G401.6 (cell line): Measurements from ENCODE around the gene KRT24.

Experiments
- FAIRE-seq: peaks from 2 replicates; lab custom pipeline; 2012; peaks lifted over from hg19 to GRCh38; lab: Jason Lieb, UNC

The KRT24 gene

GRCh38 chr17:40694584-40694983 lies 9.0 kb downstream of the KRT24 start:
- FAIRE-seq, result no peak

GRCh38 chr17:40687106-40687505 lies 16.4 kb downstream of the KRT24 start:
- no peak for FAIRE-seq

DNA sequence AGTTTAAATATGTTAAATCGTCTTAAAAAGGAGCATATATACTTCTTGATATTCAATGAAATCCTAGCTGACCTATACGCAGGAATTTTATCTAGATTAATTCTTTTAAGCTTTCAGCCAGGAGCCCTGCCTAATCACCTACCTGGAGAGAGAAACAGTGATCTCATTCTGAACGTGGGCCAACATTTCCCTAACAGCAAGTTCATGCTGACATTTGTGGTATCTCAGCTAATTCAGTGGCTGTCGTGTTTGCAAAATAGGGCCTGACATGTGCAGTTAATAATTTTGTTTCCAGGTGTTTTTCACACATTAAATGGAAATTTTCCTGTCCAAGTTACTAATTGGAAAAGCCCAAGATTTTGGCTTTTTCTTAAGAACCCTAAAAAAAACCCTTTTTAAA lies 17.4 kb downstream of the KRT24 start:
- no peak for FAIRE-seq

DNA sequence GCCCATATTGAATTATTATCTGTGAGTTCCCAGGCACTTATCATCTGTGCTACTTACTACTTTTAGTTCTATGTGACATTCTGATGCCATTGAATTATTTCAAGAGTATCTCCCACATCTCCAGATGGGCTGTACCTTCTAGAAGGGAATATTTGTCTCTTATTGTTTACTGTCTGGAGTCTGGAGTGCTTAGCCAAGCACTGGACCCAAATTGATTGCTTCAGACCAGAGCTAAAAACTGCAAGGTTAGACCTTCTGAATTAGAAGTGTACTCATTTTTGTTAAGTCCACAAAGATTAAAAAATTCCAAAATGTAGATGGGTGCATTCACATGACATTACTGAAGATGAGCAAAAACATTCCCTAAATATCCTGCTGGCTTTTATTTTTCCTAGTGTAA lies 22.6 kb downstream of the KRT24 start:
- FAIRE-seq, result no peak

- peak; percentile 13 for FAIRE-seq
These were observed 24.0 kb downstream of the KRT24 start for GRCh38 chr17:40679523-40679907.

DNA sequence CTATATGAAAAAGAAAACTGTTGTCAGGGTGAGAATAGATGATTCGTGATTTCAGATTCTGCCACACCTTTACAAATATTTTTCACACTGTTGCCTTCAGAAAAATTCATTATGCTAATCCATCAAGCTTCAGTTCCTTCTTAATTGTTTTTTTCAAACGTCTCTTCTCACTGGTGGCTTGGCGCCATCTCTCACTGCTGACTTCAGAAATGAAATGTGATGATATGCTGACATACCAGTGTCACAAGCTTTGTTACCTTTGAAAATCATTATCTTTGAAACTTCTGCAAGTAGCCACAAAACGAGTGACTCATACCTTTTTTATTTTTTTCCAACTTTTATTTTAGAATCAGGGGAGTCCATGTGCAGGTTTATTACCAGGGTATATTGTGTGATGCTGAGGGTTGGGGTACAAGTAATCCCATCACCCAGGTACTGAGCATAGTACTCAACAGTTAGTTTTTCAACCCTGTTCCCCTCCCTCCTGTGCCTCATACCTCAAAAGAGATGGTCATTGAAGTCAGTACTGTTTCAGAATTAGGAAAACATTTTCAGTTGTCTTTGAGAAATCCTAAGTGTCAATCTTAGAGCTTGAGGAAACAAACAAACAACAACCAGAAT lies 24.5 kb downstream of the KRT24 start:
- no peak for FAIRE-seq

GRCh38 chr17:40675905-40676304 lies 27.6 kb downstream of the KRT24 start:
- FAIRE-seq, result no peak

DNA sequence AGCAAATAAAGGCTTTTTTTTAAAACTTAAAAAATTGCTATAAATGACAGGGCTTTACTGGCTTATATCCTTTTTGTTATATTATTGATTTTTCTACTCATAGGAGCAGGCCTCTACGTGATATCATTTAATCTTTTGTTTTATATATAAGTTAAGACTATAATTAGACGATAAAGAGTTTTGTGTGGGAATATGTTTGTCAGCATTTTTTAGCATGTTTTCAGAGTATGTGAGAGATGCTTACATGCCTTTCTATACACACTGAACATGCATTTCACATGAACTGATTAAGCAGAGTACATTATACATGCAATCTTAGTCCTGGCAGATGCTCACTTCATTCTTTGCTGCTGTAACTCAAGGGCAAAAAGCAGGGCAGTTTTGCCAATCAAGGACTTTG lies 30.9 kb downstream of the KRT24 start:
- peak; percentile 27 for FAIRE-seq

GRCh38 chr17:40671282-40671681 lies 32.3 kb downstream of the KRT24 start:
- FAIRE-seq, result no peak

GRCh38 chr17:40666331-40666730 lies 37.2 kb downstream of the KRT24 start:
- FAIRE-seq, result no peak

GRCh38 chr17:40664582-40665333 lies 38.8 kb downstream of the KRT24 start, which contains the start of gene KRT222:
Gene KRT222, minus strand, starts transcription at chr17:40665177. Its CDS starts 78 bp downstream, at chr17:40665099.
- no peak for FAIRE-seq

DNA sequence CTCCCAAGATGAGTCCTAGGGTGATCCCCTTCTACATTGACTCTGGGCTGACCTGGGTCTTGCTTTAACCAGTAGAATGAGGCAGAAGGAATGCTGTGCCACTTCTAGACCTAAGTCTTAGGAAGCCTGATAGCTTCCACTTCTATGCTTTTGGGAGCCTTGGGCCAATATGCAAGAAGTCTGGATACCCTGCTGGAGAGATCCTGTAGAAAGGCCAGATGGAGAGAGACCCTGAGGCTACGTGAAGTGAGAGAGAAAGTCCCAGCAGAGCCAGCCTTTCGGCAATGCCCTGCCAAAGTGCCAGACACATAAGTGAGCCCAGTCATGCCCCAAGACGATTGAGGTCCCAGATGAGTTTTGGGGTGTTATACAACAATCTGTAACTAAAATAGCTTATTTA lies 40.3 kb downstream of the KRT24 start:
- no peak for FAIRE-seq

DNA sequence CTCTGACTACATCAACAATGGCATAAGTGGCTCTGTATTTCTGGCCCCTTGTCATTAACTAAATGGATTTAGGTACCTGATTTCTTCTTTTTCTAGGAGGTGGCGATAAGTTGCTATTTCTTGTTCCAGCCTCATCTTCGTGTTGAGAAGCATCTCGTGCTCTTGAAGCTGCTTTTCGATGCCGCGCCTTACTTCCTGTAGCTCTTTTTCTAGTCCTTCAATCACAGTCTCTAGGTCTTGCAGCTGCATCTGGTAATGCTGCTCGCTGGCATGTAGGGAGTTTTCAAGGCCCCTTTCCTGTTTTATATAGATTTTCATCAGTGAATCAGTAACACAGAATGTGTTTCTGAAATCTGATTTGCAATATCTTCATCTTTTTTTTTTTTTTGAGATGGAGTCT lies 43.6 kb downstream of the KRT24 start:
- no peak for FAIRE-seq

- no peak for FAIRE-seq
These were observed 45.2 kb downstream of the KRT24 start for GRCh38 chr17:40658396-40658795.

- no peak for FAIRE-seq
These were observed 51.6 kb downstream of the KRT24 start for GRCh38 chr17:40651939-40652338.

DNA sequence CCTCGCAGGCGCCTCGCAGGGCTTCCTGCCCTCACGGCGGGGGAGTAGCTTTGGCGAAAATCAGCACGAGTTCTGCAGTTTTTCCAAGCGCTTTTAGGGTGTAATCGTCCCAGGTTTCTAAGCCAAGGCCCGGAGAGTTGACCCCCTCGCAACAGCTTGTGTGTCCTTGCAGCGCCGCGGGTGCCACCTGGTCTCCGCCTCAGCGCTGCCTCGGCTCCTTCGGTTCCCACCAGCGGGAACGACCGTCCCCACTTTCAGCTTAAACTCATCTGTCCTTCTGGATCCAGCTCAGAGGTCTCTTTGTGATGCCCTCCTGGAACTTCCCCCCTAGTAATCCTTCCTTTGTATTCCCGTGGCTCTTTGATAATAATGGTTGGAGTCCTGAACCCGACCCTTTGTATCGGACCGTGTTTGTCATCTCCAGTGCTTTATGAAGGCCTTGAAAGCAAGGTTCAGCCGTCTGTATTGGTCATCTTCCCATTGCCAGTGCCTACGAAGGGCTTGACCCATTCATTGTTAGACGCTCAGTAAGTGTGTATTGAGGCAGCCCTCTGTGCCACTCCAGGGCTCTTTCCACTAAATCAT lies 55.1 kb downstream of the KRT24 start:
- FAIRE-seq, result no peak
